Endodermal cell (in vitro differentiated cells): ENCODE measurements around the gene ENOSF1. TPM values are rescaled to one million over a fixed set of nuclear protein-coding genes. Genes with fewer than 3 reads are reported as not detected.
A peak's percentile ranks its signal among the peaks of the same experiment; 100 is the strongest.

Experiments used
- DNase-seq: peaks from one replicate; pipeline ENCODE4 v3.0.0-alpha.2; 2017
- H3K27ac ChIP-seq: 2 replicates; pipeline ENCODE4 v1.5.1; 2013; ENCODE audit warnings: mild to moderate bottlenecking, low read depth, low read length, moderate library complexity
- H3K27me3 ChIP-seq: 2 replicates; pipeline ENCODE4 v1.6.1; 2013; ENCODE audit warnings: mild to moderate bottlenecking, low read length, moderate library complexity; ENCODE audit not compliant: insufficient read depth, control insufficient read depth, poor library complexity, severe bottlenecking
- H3K36me3 ChIP-seq: 2 replicates; pipeline ENCODE4 v1.7.0; 2013; ENCODE audit warnings: mild to moderate bottlenecking, low read length, moderate library complexity; ENCODE audit not compliant: control insufficient read depth, insufficient read depth
- H3K4me1 ChIP-seq: one replicate; pipeline ENCODE4 v1.7.0; 2013; ENCODE audit warnings: low read length; ENCODE audit not compliant: control insufficient read depth, insufficient read depth
- H3K4me3 ChIP-seq: 2 replicates; pipeline ENCODE4 v1.5.1; 2013; ENCODE audit warnings: mild to moderate bottlenecking, low read length, moderate library complexity
- H3K9ac ChIP-seq: 2 replicates; pipeline ENCODE4 v1.6.1; 2013; ENCODE audit warnings: mild to moderate bottlenecking, low read length, moderate library complexity; ENCODE audit not compliant: poor library complexity, severe bottlenecking; ENCODE audit errors: extremely low read depth
- H3K9me3 ChIP-seq: 2 replicates; pipeline ENCODE4 v1.6.1; 2013; ENCODE audit warnings: mild to moderate bottlenecking, low read length, moderate library complexity; ENCODE audit not compliant: control insufficient read depth
- H3K27ac Mint-ChIP-seq: 2 replicates; pipeline ENCODE4 v1.8.0; 2020; ENCODE audit warnings: mixed read lengths
- H3K27me3 Mint-ChIP-seq: 2 replicates; pipeline ENCODE4 v1.8.0; 2021; ENCODE audit warnings: mild to moderate bottlenecking, mixed read lengths; ENCODE audit not compliant: insufficient read depth
- H3K36me3 Mint-ChIP-seq: 2 replicates; pipeline ENCODE4 v1.8.0; 2020; ENCODE audit warnings: low read depth, mixed read lengths
- H3K4me1 Mint-ChIP-seq: 2 replicates; pipeline ENCODE4 v1.8.0; 2020; ENCODE audit warnings: mixed read lengths
- H3K4me3 Mint-ChIP-seq: 2 replicates; pipeline ENCODE4 v1.8.0; 2020; ENCODE audit warnings: mild to moderate bottlenecking, moderate library complexity, mixed read lengths
- H3K9me3 Mint-ChIP-seq: 2 replicates; pipeline ENCODE4 v1.8.0; 2020; ENCODE audit warnings: mild to moderate bottlenecking, mixed read lengths
- WGBS, 2 experiments: methylation state at CpG; one replicate each; pipeline versions ENCODE4 v1.1.5 to v1.1.7; 2013; ENCODE audit warnings: missing lambda C conversion rate in 2 of 2, mixed read lengths in 1 of 2; ENCODE audit not compliant: insufficient coverage in 1 of 2, insufficient read length in 1 of 2; 5-methylcytosine and 5-hydroxymethylcytosine counted together
- total RNA-seq, 2 donors: library from RNA; stranded (reverse); fragmentation: NEBNext Ultra II Directional in 1 of 2; extraction: Animal tissue kit (Norgen Biotek cat#: 25700) in 1 of 2; gene quantifications; 2 replicates in 1 of 2; 3 replicates in 1 of 2; pipeline ENCODE4 v1.2.1, GENCODE V29; 2021
- TF ChIP-seq, protein P1 (sequence below): fragments of 200-600 bp; sonication (generic); conservative IDR thresholded peaks from 2 replicates; pipeline ENCODE4 v1.5.0; 2021; ENCODE audit warnings: antibody characterized with exemption, mild to moderate bottlenecking

The ENOSF1 gene
- total RNA-seq, 2 donors from 2014 or later, result 85.7 to 89.5 TPM

DNA sequence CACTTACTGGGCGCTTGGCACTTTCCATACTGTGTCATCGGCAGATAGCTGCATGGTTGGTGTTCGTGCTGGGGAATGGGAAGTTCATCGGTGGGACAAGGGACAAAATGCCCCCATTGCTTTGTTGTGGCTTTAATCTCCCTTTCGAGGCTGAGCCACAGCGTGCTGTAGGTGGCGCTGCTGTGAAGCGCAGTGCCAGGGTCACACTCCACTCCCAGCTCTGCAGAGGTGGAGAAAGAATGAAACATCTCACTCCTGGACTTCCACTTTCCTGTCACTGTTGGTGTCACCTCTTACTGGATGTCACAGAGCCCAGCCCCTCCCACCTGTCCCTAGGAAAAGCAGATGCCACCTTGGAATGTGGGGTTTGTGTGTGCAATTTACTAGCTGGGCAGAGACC lies 46.3 kb downstream of the ENOSF1 start:
- Mint-ChIP-seq H3K9me3 (peaks cover 12% of the 10 kb centered on the region), H3K4me3 (no peak overlapping the region), H3K27me3 (no peaks in the 10 kb centered on the region), H3K27ac (no peak overlapping the region), H3K4me1 (no peaks in the 10 kb centered on the region), H3K36me3 (peaks cover 57% of the 10 kb centered on the region)
- TF ChIP-seq, protein P1, sequence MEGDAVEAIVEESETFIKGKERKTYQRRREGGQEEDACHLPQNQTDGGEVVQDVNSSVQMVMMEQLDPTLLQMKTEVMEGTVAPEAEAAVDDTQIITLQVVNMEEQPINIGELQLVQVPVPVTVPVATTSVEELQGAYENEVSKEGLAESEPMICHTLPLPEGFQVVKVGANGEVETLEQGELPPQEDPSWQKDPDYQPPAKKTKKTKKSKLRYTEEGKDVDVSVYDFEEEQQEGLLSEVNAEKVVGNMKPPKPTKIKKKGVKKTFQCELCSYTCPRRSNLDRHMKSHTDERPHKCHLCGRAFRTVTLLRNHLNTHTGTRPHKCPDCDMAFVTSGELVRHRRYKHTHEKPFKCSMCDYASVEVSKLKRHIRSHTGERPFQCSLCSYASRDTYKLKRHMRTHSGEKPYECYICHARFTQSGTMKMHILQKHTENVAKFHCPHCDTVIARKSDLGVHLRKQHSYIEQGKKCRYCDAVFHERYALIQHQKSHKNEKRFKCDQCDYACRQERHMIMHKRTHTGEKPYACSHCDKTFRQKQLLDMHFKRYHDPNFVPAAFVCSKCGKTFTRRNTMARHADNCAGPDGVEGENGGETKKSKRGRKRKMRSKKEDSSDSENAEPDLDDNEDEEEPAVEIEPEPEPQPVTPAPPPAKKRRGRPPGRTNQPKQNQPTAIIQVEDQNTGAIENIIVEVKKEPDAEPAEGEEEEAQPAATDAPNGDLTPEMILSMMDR, result peak; percentile 76
- H3K27me3 ChIP-seq, result no peaks in the 10 kb centered on the region
- no peaks in the 10 kb centered on the region for H3K4me1 ChIP-seq
- H3K27ac ChIP-seq, result no peak overlapping the region
- H3K9me3 ChIP-seq, result peaks cover 16% of the 10 kb centered on the region
- peak; percentile 77 for DNase-seq
- H3K36me3 ChIP-seq, result peaks cover 59% of the 10 kb centered on the region
- H3K9ac ChIP-seq, result no peak overlapping the region
- 95 to 100% methylated on average over 8 of the region's 8 CpGs for WGBS, 2 experiments
- H3K4me3 ChIP-seq, result no peak overlapping the region

DNA sequence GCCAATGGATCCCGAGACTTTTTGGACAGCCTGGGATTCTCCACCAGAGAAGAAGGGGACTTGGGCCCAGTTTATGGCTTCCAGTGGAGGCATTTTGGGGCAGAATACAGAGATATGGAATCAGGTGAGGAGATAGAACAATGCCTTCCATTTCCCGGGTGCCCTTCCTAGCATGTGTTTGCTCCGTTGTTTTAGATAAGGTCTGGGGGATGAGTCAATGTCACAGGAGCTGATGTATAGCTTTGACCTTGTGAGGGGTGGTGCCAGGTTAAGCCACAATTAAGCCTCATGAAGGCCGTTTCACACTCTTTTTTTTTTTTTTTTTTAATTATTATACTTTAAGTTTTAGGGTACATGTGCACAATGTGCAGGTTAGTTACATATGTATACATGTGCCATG lies 50.2 kb downstream of the ENOSF1 start:
- H3K4me3 ChIP-seq, result no peak overlapping the region
- Mint-ChIP-seq H3K9me3 (peaks cover 13% of the 10 kb centered on the region), H3K36me3 (peaks cover 46% of the 10 kb centered on the region), H3K4me1 (peaks cover 7% of the 10 kb centered on the region), H3K27ac (no peak overlapping the region), H3K27me3 (peaks cover 2% of the 10 kb centered on the region), H3K4me3 (no peak overlapping the region)
- H3K9me3 ChIP-seq, result peaks cover 31% of the 10 kb centered on the region
- no peak for DNase-seq
- H3K27me3 ChIP-seq, result no peaks in the 10 kb centered on the region
- H3K27ac ChIP-seq, result no peak overlapping the region
- TF ChIP-seq, protein P1, result no peak
- WGBS, 2 experiments, result 96 to 100% methylated on average over 3 of the region's 4 CpGs
- peaks cover 44% of the 10 kb centered on the region for H3K36me3 ChIP-seq
- no peak overlapping the region for H3K9ac ChIP-seq
- no peaks in the 10 kb centered on the region for H3K4me1 ChIP-seq

DNA sequence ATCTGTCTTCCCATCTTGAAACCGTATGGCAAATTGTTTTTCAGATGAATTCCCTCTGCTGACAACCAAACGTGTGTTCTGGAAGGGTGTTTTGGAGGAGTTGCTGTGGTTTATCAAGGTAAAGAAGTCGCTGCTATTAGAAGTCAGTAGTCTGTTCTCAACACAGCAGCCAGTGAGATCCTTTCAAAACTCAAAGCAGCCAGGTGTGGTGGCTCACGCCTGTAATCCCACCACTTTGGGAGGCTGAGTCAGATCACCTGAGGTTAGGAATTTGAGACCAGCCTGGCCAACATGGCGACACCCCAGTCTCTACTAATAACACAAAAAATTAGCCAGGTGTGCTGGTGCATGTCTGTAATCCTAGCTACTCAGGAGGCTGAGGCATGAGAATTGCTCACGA lies 52.8 kb downstream of the ENOSF1 start:
- Histone ChIP-seq H3K4me1 (no peaks in the 10 kb centered on the region), H3K36me3 (peaks cover 34% of the 10 kb centered on the region), H3K9ac (no peak overlapping the region), H3K4me3 (peak overlapping the region; percentile 88), H3K27me3 (no peaks in the 10 kb centered on the region), H3K9me3 (peaks cover 24% of the 10 kb centered on the region), H3K27ac (no peak overlapping the region)
- TF ChIP-seq, protein P1, result no peak
- no peak for DNase-seq
- peaks cover 36% of the 10 kb centered on the region for H3K36me3 Mint-ChIP-seq
- peaks cover 2% of the 10 kb centered on the region for H3K27me3 Mint-ChIP-seq
- no peak overlapping the region for H3K27ac Mint-ChIP-seq
- 94 to 100% methylated on average over 4 to 6 of the region's 6 CpGs for WGBS, 2 experiments
- peak overlapping the region; percentile 76 for H3K4me3 Mint-ChIP-seq
- peaks cover 13% of the 10 kb centered on the region for H3K9me3 Mint-ChIP-seq
- H3K4me1 Mint-ChIP-seq, result peaks cover 12% of the 10 kb centered on the region
